GM21360 (cell line): Measurements from ENCODE around the gene PLA2G2F.

Experiments
- ATAC-seq: cut with Tn5 transposase; IDR thresholded peaks from one replicate; pipeline ENCODE4 v1.9.1; 2021; ENCODE audit warnings: mild to moderate bottlenecking, moderate library complexity; ENCODE audit not compliant: unreplicated experiment

The PLA2G2F gene

DNA sequence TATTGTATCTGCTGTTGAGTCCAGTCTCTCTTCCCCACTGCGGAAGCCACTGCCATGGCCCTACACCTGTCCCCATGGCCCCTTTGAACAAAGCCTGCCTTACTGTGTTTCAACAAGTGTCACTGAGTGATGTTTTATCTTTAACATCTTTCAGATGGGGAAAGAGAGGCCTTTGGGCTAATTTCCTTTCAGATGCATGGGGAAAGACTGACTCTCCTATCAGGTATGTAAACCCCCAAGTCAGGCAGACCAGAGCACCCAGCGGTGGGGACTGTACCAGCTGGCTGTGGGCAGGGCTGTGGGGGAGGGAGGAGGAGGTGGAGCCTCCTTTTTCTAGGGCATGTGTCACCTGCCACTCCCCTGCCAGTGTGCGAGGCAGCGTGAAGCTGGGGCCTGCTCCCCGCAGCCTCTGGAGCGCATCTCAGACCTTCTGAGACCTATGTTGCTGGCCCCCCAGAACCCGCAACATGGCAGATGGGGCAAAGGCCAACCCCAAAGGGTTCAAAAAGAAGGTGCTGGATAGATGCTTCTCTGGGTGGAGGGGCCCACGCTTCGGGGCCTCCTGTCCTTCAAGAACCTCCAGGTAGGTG lies at the start of gene PLA2G2F:
TSS of gene PLA2G2F (plus strand) at position 363 of the 590 bp plus-strand sequence. CDS start at position 468, 105 bp downstream.
- no peak for ATAC-seq

DNA sequence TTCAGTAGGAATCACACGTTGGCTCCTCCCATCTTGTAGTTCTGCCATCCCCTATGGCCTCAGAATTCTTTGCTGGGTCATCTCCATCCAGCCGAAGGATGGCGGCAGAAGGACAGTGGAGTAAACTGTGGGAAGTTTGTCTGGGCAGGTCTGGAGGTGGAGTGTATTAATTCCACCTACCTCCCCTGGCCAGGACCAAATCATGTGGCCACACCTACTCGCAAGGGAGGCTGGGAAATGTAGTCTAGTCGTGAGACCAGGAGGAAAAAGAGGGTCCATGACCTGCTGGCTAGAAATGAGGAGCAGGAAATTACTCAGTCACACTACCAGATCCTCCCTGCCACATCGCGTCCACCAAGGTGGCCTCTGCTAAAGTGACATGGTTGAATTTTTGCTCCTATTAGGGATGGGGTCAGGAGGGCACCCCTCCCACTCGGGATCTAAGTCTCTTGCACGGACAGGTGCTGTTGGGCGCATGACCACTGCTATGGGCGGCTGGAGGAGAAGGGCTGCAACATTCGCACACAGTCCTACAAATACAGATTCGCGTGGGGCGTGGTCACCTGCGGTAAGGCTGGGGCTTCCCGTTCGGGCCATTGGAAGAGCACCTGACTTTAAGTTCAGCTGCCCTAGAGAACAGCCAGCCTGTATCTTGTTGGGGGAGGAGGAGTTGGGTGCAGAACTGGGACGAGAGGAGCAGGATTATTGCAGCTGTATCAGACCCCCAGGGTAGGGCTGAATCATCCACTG lies 49.6 kb upstream of the PLA2G2F start:
- ATAC-seq: no peak

GRCh38 chr1:20090119-20090518 lies 49.0 kb upstream of the PLA2G2F start:
- no peak for ATAC-seq

DNA sequence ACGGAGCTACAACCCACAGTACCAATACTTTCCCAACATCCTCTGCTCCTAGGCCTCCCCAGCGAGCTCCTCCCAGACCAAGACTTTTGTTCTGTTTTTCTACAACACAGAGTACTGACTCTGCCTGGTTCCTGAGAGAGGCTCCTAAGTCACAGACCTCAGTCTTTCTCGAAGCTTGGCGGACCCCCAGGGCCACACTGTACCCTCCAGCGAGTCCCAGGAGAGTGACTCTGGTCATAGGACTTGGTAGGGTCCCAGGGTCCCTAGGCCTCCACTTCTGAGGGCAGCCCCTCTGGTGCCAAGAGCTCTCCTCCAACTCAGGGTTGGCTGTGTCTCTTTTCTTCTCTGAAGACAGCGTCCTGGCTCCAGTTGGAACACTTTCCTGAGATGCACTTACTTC lies 48.5 kb upstream of the PLA2G2F start:
- no peak for ATAC-seq

GRCh38 chr1:20093303-20093702 lies 45.8 kb upstream of the PLA2G2F start:
- no peak for ATAC-seq

GRCh38 chr1:20093940-20094391 lies 45.2 kb upstream of the PLA2G2F start:
- ATAC-seq: no peak

GRCh38 chr1:20095564-20096434 lies 43.3 kb upstream of the PLA2G2F start:
- ATAC-seq: no peak

- no peak for ATAC-seq
Observed at GRCh38 chr1:20096840-20097447, 42.2 kb upstream of the PLA2G2F start.

DNA sequence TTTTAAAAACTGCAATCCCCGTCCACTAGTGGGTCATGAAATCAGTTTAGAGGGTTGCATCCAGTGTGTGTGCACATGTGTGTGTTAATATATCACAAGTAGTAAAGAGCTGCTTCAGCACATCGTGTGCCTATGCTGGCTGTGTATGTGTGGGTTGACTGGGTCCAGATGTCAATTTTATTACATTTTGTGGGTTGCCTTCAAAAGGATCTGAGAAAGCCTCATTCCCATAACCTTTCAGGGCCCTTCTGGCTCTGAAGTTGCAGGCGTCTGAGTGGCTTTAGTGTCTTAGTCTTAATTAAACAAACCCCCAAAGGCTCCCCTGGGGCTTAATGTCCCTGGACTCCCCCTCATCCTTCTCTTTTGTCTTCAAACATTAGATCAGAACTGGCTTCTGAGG lies 39.6 kb upstream of the PLA2G2F start:
- no peak for ATAC-seq

- ATAC-seq: no peak
Observed at GRCh38 chr1:20100632-20101355, 38.3 kb upstream of the PLA2G2F start.

DNA sequence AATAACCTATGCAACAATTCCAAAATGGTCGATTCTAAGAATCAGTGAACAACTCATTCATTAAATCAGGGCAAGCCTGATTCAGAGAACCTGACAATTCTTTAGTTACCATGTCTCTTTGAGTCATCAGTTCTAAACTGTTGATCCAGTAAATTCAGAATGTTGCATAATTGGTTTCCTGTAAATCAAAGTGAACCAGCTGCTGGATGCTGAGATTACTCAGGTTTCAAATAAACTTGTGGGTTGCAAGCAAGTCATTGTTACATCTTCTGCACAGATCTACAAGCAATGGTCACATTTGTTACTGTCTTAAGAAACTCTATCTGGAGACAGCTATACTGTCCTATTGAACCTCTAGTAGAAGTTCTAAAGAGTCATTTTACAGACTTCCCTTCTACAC lies 36.2 kb upstream of the PLA2G2F start:
- ATAC-seq: no peak

DNA sequence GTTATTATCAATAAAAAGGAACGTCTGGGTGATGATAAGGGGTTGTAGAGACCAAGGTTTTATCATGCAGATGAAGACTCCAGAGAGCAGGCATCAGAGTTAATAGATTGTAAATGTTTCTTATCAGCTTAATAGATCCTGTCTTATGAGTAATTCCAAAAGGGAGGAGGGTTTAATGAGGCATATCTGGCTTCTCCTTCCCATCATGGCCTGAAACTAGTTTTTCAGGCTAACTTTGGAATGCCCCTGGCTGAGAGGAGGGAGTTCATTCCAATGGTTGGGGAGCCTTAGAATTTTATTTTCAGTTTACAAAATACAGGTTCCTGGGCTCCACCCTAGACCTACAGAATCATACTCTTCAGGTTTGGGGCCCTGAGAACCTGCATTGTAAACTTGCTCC lies 33.3 kb upstream of the PLA2G2F start:
- no peak for ATAC-seq

GRCh38 chr1:20107351-20107750 lies 31.8 kb upstream of the PLA2G2F start:
- no peak for ATAC-seq

DNA sequence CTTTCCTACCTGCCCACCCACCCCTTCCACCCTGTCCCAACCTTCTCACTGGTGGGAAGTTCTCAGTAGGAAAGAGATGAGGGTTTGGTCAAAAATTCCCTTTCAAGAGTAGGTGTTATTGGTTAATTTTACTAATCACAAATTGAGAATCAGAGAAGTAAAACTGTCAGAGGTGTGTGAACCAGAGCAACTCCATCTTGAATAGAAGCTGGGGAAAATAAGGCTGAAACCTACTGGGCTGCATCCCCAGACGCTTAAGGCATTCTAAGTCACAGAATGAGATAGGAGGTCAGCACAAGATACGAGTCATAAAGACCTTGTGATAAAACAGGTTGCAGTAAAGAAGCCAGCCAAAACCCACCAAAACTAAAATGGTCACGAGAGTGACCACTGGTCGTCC lies 31.3 kb upstream of the PLA2G2F start:
- ATAC-seq: no peak

DNA sequence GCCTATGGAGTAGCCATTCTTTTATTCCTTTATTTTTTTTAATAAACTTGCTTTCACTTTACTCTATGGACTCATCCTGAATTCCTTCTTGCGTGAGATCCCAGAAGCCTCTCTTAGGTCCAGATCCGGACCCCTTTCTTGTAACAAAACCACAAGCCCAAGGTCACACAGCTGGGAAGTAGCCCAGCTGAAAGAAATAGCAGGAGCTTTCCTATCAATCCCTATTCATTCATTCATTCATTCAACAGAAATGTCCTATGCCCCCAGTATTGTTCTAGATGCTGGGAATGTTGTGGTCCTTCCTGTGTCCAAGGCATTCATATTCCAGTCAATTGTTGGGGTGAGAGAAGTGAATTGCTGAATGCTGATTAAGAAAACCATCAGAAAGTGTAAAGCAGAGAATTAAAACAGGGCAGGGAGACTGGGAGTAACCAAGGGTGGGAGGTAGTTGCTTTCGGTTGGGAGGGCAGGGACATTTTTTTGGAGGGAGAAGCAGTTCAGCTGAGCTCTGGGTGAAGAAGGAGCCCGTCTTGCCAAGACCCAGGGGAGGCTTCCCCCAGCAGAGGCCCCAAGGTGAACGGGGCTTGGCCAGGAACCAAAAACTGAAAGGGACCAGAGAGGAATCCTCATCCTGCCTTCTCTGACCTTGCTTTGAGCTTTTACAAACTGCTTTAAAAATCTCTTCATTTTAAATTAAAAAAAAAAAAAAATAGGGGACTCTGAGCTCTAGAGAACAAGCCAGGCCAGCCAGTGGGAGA lies 30.6 kb upstream of the PLA2G2F start:
- no peak for ATAC-seq

DNA sequence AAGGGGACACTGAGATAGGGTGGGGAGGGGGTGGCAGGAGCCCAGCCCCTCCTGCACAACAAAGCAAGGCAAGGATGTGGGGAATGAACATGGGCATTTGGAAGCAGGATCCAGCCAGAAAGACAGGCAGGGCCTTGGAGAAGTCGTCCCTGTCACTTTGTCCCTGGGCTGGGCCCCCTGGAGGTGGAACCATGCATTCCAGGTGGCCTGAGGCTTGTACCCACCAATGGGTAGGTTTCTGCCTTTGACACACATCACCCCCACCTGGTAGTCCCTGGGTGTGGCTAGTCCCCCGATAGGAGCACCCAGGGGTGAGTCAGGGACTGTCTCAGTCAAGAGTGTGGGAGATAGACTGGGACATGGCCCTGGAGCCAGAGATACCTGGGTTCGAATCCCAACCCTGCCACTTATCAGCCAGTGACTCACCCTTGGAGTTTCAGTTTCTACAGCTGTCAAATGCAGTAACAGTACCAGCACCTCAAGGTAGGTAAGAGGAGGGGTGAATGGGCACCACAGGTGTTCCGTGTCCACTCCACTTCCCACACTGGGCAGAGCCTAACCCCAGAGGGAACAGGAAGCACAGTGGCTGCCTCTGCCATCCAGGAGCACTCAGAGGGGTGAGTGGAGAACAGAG lies 29.8 kb upstream of the PLA2G2F start:
- ATAC-seq: no peak

DNA sequence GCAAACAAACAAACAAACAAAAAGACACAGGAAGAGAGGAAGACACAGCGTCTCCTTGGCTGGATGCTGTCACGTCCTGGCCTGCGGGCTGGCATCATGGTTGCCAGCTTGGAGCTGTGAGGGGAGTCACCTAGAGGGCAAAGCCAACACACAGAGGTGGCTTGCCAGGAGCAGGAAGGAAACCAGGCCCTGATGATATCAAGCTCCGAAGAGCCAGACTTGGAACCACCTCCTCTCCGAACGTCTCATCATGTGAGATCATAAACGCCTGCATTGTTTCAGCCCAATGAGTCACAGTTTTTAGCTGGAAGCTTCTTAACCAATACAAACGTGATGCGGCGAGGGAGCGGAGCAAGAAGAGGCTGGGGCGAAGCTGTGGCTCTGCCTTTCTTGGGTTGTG lies 28.4 kb upstream of the PLA2G2F start:
- no peak for ATAC-seq

DNA sequence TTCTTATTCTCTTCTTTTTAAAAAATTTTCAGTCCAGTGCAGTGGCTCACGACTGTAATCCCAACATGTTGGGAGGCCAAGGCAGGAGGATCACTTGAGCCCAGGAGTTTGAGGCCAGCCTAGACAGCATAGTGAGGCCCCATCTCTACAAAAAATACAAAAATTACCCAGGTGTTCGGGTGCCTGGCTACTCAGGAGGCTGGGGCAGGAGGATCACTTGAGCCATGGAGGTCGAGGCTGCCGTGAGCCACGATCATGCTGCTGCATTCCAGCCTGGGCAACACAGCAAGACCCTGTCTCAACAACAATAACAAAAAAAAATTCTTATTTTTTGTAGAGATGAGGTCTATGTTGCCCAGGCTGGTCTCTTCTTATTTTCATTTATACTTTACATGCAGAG lies 27.7 kb upstream of the PLA2G2F start:
- ATAC-seq: no peak

DNA sequence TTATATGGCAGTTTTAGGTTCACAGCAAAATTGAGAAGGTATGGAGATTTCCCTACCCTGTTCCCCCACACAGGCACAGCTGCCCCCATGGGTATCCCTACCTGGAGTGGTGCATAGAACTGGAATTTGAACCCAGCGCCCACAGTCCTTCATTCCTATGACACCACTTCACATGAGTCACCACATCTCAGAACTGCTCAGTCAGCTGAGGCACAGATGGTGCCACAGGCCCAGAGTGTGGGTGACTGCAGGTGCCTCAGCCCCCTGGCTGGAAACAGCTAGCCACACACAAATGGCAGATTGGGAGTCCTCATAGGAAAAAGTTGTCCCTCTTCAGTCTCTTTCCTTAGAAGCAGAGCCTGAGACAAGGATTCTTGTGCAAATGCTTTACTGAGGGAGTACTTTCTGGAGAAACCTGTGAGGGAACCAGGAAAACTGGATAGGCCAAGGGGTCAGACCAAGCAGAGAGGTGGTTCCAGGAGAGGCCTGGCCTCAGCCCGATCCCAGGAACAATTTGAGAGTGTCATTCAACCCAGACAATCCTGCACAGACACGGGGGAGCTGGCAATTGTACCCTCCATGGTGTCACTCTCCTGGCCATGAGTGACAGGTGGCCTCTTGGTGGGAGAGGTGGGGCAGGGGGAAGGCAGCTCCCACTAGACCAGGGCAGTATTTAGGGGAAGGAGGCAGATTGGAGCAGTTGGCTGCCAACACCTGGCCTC lies 26.7 kb upstream of the PLA2G2F start:
- ATAC-seq: no peak
